DOHH2 (cell line): ENCODE results near the gene FASTK.

Experiments
- H3F3A ChIP-seq: fragments of 200-600 bp; sonication (generic), shearing (Covaris generic); 2 replicates; pipeline ENCODE4 v1.6.0; 2016; ENCODE audit warnings: antibody characterized with exemption, mild to moderate bottlenecking; ENCODE audit not compliant: control insufficient read depth, insufficient read depth
- H3K27ac ChIP-seq: fragments of 200-600 bp; sonication (generic); 2 replicates; pipeline ENCODE4 v1.5.1; 2014; ENCODE audit warnings: low read depth, mild to moderate bottlenecking, low read length, moderate library complexity
- H3K27me3 ChIP-seq: fragments of 200-600 bp; sonication (generic); 2 replicates; pipeline ENCODE4 v1.6.1; 2014; ENCODE audit warnings: mild to moderate bottlenecking, low read length, mixed read lengths; ENCODE audit not compliant: control insufficient read depth
- H3K36me3 ChIP-seq: fragments of 200-600 bp; sonication (generic); 2 replicates; pipeline ENCODE4 v1.6.1; 2014; ENCODE audit warnings: mild to moderate bottlenecking, low read length, moderate library complexity, mixed read lengths; ENCODE audit not compliant: control insufficient read depth
- H3K4me1 ChIP-seq: fragments of 200-600 bp; sonication (generic); 2 replicates; pipeline ENCODE4 v1.6.1; 2014; ENCODE audit warnings: mild to moderate bottlenecking, low read length, mixed read lengths; ENCODE audit not compliant: control insufficient read depth
- H3K4me2 ChIP-seq: fragments of 200-600 bp; sonication (generic); 2 replicates; pipeline ENCODE4 v1.6.0; 2014; ENCODE audit warnings: mild to moderate bottlenecking, low read length, moderate library complexity
- H3K4me3 ChIP-seq: fragments of 200-600 bp; sonication (generic); 2 replicates; pipeline ENCODE4 v1.5.1; 2014; ENCODE audit warnings: mild to moderate bottlenecking, low read length, mixed read lengths
- H3K79me2 ChIP-seq: fragments of 200-600 bp; sonication (generic); 2 replicates; pipeline ENCODE4 v1.6.1; 2014; ENCODE audit warnings: mild to moderate bottlenecking, low read length, mixed read lengths; ENCODE audit not compliant: control insufficient read depth
- H3K9me2 ChIP-seq: fragments of 200-600 bp; sonication (generic); replicated peaks from 2 replicates; pipeline ENCODE4 v1.6.1; 2014; ENCODE audit warnings: mild to moderate bottlenecking, low read length, mixed read lengths; ENCODE audit not compliant: control insufficient read depth
- H3K9me3 ChIP-seq: fragments of 200-600 bp; sonication (generic); 2 replicates; pipeline ENCODE4 v1.6.1; 2014; ENCODE audit warnings: antibody characterized with exemption, low read length, mixed read lengths; ENCODE audit not compliant: control insufficient read depth, insufficient read depth
- H4K20me1 ChIP-seq: fragments of 200-600 bp; sonication (generic); 2 replicates; pipeline ENCODE4 v1.6.0; 2014; ENCODE audit warnings: low read depth, mild to moderate bottlenecking, antibody characterized with exemption, low read length, moderate library complexity; ENCODE audit not compliant: control insufficient read depth, insufficient read depth
- CTCF ChIP-seq: fragments of 200-600 bp; sonication (generic); IDR thresholded peaks from one replicate; pipeline ENCODE4 v1.5.1; 2014; ENCODE audit warnings: antibody characterized with exemption, mild to moderate bottlenecking, low read depth, low read length; ENCODE audit not compliant: poor library complexity, severe bottlenecking
- EZH2phosphoT487 ChIP-seq: fragments of 200-600 bp; sonication (generic); IDR thresholded peaks from 2 replicates; pipeline ENCODE4 v1.6.1; 2017; ENCODE audit warnings: borderline replicate concordance, mild to moderate bottlenecking, antibody characterized with exemption, low read length, moderate library complexity, mixed read lengths

FASTK gene

GRCh38 chr7:151079199-151079910 is 1.3 kb downstream of the FASTK start:
- Histone ChIP-seq H3K4me1 (peaks cover 42% of the 10 kb centered on the region), H3K9me2 (no peaks in the 10 kb centered on the region), H3K79me2 (peaks cover 51% of the 10 kb centered on the region), H3K36me3 (peaks cover 73% of the 10 kb centered on the region), H3K27me3 (0 out of 2 replicates have a peak, but pooled peaks cover 2% of the 10 kb centered on the region), H3K9me3 (no peaks in the 10 kb centered on the region), H3K4me2 (peak overlapping the region; percentile 85), H3K27ac (no peak overlapping the region), H3F3A (peaks cover 8% of the 10 kb centered on the region), H4K20me1 (0 out of 2 replicates have a peak, but pooled peaks cover 4% of the 10 kb centered on the region), H3K4me3 (peak overlapping the region; percentile 95)
- TF ChIP-seq EZH2phosphoT487 (no peak), CTCF (no peak)

DNA sequence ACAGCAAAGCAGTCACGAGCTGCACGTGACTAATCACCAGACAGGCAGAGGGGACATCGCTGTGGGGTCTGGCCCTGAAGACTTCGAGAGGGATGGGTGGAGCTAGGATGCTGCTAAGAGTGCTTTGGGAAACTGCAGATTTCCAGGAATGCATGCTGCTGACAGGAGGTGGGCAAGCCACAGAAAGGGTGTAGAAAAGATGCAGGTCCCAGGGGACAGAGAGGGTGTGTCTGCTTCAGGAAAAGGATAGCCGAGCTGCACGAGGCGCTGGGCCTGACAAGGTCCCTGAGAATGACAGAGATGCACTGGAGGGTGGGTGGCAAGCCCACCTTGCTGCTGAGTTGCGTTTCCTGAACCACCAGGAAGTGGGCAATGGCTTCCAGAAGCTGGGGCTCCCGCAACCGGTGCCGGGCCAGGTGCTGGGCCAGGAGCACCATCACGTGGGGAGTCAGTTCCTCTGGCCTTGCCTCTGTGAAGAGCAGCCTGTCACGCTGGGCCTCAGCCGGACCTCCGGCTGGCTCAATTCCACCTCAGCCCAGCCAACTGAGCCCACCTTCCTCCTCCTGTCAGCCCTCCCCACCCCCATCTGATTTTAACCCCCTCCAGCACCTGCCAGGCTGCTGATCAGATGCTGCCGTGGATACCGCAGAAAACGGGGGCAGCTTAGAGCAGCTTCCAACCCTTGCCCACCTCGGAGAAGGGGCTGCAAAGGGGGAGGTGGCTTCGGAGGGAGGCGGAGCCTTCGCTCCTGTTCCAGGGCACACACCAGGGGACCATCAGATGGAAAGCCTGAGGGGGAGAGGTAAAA is 2.2 kb downstream of the FASTK start:
- Histone ChIP-seq H3K4me2 (peak overlapping the region; percentile 85), H3K36me3 (peaks cover 82% of the 10 kb centered on the region), H3K27ac (no peak overlapping the region), H3K4me1 (peaks cover 37% of the 10 kb centered on the region), H3K79me2 (peaks cover 51% of the 10 kb centered on the region), H3K9me3 (no peaks in the 10 kb centered on the region), H3K9me2 (no peaks in the 10 kb centered on the region), H4K20me1 (0 out of 2 replicates have a peak, but pooled peaks cover 4% of the 10 kb centered on the region), H3F3A (peaks cover 6% of the 10 kb centered on the region), H3K27me3 (no peaks in the 10 kb centered on the region), H3K4me3 (no peak overlapping the region)
- TF ChIP-seq CTCF (no peak), EZH2phosphoT487 (no peak)

DNA sequence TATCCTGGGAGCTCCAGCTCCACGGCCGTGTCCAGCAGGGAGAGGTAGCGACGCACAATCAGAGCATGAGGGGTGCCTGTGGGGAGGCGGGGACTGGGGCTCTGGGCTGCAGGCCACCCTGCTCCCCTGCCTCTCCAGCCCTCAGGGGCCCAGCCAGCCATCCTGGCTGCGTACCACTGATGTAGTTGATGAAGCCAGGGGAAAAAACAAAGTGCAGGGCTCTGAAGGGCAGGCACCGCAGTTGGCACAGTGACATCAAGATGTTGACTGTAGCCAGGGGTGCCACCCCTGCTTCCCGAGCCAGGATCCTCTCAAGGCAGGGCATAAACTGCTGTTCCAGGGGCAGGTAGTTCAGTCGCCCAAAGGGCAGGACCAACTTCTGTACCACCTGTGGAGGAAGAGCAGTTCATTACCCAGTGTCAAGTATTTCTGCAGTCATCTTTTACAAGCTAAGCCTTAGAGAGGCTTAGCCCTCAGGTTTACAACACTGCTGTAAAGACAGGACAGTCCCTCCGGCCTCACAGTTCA is 2.8 kb downstream of the FASTK start:
- Histone ChIP-seq H3K79me2 (peaks cover 46% of the 10 kb centered on the region), H3K9me2 (no peaks in the 10 kb centered on the region), H3K4me3 (no peak overlapping the region), H4K20me1 (0 out of 2 replicates have a peak, but pooled peaks cover 4% of the 10 kb centered on the region), H3K4me1 (peaks cover 36% of the 10 kb centered on the region), H3K27ac (no peak overlapping the region), H3K4me2 (no peak overlapping the region), H3K27me3 (no peaks in the 10 kb centered on the region), H3F3A (peaks cover 6% of the 10 kb centered on the region), H3K36me3 (peaks cover 79% of the 10 kb centered on the region), H3K9me3 (no peaks in the 10 kb centered on the region)
- TF ChIP-seq CTCF (no peak), EZH2phosphoT487 (no peak)
